ENCODE measurements around the gene PGBD5. TPM values are rescaled to one million over a fixed set of nuclear protein-coding genes. Genes with fewer than 3 reads are reported as not detected.

PGBD5 gene
- polyA plus RNA-seq, 1 donor = 1.6 TPM

- Histone ChIP-seq H3K4me3 (ENCODE audit: low read length) (no peak overlapping the region), H3K9me3 (ENCODE audit: control insufficient read depth, low read depth, low read length) (peaks cover 3% of the 10 kb centered on the region), H3K36me3 (ENCODE audit: control insufficient read depth, insufficient read depth, low read length) (no peaks in the 10 kb centered on the region), H3K4me1 (ENCODE audit: control insufficient read depth, insufficient read depth, low read length) (no peaks in the 10 kb centered on the region), H3K27me3 (ENCODE audit: control insufficient read depth, insufficient read depth, low read length) (no peaks in the 10 kb centered on the region), H3K27ac (ENCODE audit: low read length) (no peak overlapping the region)
- WGBS (ENCODE audit: insufficient coverage, low lambda C conversion rate) = no CpG with 5 or more reads among the region's 22 CpGs
- no peak for DNase-seq
Observed at GRCh38 chr1:230399321-230400006, 26.7 kb downstream of the PGBD5 start.

DNA sequence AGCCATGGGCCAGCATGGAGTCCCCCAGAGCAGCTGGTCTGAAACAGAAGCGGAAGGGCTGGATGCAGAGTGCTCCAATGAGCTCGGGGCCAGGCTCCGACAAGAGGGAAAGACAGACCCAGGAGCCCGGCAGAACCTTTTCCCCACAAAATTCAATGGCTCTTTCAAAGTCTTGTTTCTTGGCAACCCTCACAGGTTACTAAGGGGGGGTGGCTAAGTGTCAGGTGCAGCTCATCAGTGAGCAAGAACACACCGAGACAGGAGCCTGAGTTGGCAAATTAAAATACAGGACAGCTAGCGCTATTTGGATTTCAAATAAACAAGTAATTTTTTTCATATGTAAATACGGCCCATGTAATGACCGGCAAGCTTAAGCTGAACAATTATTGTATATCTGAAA, 27.3 kb downstream of the PGBD5 start:
- Histone ChIP-seq H3K4me1 (ENCODE audit: control insufficient read depth, insufficient read depth, low read length) (no peaks in the 10 kb centered on the region), H3K9me3 (ENCODE audit: control insufficient read depth, low read depth, low read length) (peaks cover 3% of the 10 kb centered on the region)
- WGBS (ENCODE audit: insufficient coverage, low lambda C conversion rate) = no CpG with 5 or more reads among the region's 8 CpGs

GRCh38 chr1:230396966-230397365, 29.2 kb downstream of the PGBD5 start:
- H3K27me3 ChIP-seq (ENCODE audit: control insufficient read depth, insufficient read depth, low read length) = no peaks in the 10 kb centered on the region
- peaks cover 11% of the 10 kb centered on the region for H3K9me3 ChIP-seq (ENCODE audit: control insufficient read depth, low read depth, low read length)
- H3K4me1 ChIP-seq (ENCODE audit: control insufficient read depth, insufficient read depth, low read length) = no peaks in the 10 kb centered on the region
- no CpG with 5 or more reads among the region's 10 CpGs for WGBS (ENCODE audit: insufficient coverage, low lambda C conversion rate)
- H3K4me3 ChIP-seq (ENCODE audit: low read length) = no peak overlapping the region
- H3K36me3 ChIP-seq (ENCODE audit: control insufficient read depth, insufficient read depth, low read length) = no peaks in the 10 kb centered on the region
- no peak overlapping the region for H3K27ac ChIP-seq (ENCODE audit: low read length)
- no peak for DNase-seq

More for the DNA sequence above, 27.3 kb downstream of the PGBD5 start:
- H3K27ac ChIP-seq (ENCODE audit: low read length) = no peak overlapping the region
- no peaks in the 10 kb centered on the region for H3K27me3 ChIP-seq (ENCODE audit: control insufficient read depth, insufficient read depth, low read length)
- H3K4me3 ChIP-seq (ENCODE audit: low read length) = no peak overlapping the region
- no peak for DNase-seq
- H3K36me3 ChIP-seq (ENCODE audit: control insufficient read depth, insufficient read depth, low read length) = no peaks in the 10 kb centered on the region

DNA sequence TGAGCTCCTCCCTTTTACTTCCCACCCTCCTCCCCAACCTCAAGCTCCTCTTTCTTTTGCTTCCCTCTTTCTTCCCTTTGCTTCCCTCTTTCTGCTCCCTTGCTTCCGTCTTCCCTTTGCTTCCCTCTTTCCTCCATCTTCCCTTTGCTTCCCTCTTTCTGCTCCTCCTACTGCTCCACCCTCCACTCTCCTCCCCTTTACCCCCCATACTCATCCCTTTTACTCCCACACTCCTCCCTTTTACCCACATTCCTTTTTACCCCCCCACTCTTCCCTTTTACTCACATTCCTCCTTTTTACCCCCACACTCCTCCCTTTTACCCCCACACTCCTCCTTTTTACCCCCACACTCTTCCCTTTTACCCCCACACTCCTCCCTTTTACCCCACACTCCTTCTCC, 30.2 kb downstream of the PGBD5 start:
- Histone ChIP-seq H3K27ac (ENCODE audit: low read length) (no peak overlapping the region), H3K4me3 (ENCODE audit: low read length) (no peak overlapping the region), H3K27me3 (ENCODE audit: control insufficient read depth, insufficient read depth, low read length) (no peaks in the 10 kb centered on the region), H3K36me3 (ENCODE audit: control insufficient read depth, insufficient read depth, low read length) (no peaks in the 10 kb centered on the region), H3K4me1 (ENCODE audit: control insufficient read depth, insufficient read depth, low read length) (no peaks in the 10 kb centered on the region), H3K9me3 (ENCODE audit: control insufficient read depth, low read depth, low read length) (peaks cover 11% of the 10 kb centered on the region)
- 77% methylated on average over 1 of the region's 1 CpG for WGBS (ENCODE audit: insufficient coverage, low lambda C conversion rate)
- no peak for DNase-seq

- H3K27me3 ChIP-seq (ENCODE audit: control insufficient read depth, insufficient read depth, low read length) = no peaks in the 10 kb centered on the region
- WGBS (ENCODE audit: insufficient coverage, low lambda C conversion rate) = 100% methylated on average over 4 of the region's 8 CpGs
- H3K27ac ChIP-seq (ENCODE audit: low read length) = no peak overlapping the region
- H3K4me3 ChIP-seq (ENCODE audit: low read length) = no peak overlapping the region
- H3K36me3 ChIP-seq (ENCODE audit: control insufficient read depth, insufficient read depth, low read length) = no peaks in the 10 kb centered on the region
- no peaks in the 10 kb centered on the region for H3K4me1 ChIP-seq (ENCODE audit: control insufficient read depth, insufficient read depth, low read length)
- no peak for DNase-seq
- H3K9me3 ChIP-seq (ENCODE audit: control insufficient read depth, low read depth, low read length) = peaks cover 11% of the 10 kb centered on the region
Observed at GRCh38 chr1:230394741-230395140, 31.4 kb downstream of the PGBD5 start.

DNA sequence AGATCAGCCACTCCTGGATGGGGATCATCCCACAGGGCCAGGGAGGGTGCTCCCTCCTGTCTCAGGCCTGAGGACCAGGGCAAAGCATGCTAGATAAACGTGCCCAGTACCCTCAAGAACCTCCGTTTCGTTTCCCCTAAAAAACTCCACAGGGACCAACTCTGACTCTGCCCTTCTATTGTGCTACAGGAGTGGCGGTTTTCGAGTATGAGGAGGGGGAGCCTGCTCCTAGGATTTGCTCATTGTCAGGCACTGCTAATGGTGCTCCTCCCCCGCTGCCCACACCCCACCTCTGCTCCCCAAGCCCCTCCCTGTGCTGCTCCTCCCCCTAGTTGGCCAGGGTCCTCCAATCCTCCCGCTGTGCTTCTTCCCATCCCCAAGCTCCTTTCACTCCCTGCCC, 32.0 kb downstream of the PGBD5 start:
- peaks cover 11% of the 10 kb centered on the region for H3K9me3 ChIP-seq (ENCODE audit: control insufficient read depth, low read depth, low read length)
- DNase-seq = no peak
- no peak overlapping the region for H3K27ac ChIP-seq (ENCODE audit: low read length)
- no peaks in the 10 kb centered on the region for H3K4me1 ChIP-seq (ENCODE audit: control insufficient read depth, insufficient read depth, low read length)
- no peaks in the 10 kb centered on the region for H3K27me3 ChIP-seq (ENCODE audit: control insufficient read depth, insufficient read depth, low read length)
- no peak overlapping the region for H3K4me3 ChIP-seq (ENCODE audit: low read length)
- H3K36me3 ChIP-seq (ENCODE audit: control insufficient read depth, insufficient read depth, low read length) = no peaks in the 10 kb centered on the region
- WGBS (ENCODE audit: insufficient coverage, low lambda C conversion rate) = no CpG with 5 or more reads among the region's 7 CpGs

GRCh38 chr1:230393722-230394121, 32.4 kb downstream of the PGBD5 start:
- Histone ChIP-seq H3K27me3 (ENCODE audit: control insufficient read depth, insufficient read depth, low read length) (no peaks in the 10 kb centered on the region), H3K4me3 (ENCODE audit: low read length) (no peak overlapping the region), H3K9me3 (ENCODE audit: control insufficient read depth, low read depth, low read length) (peaks cover 11% of the 10 kb centered on the region), H3K27ac (ENCODE audit: low read length) (no peak overlapping the region), H3K4me1 (ENCODE audit: control insufficient read depth, insufficient read depth, low read length) (no peaks in the 10 kb centered on the region), H3K36me3 (ENCODE audit: control insufficient read depth, insufficient read depth, low read length) (no peaks in the 10 kb centered on the region)
- no CpG with 5 or more reads among the region's 18 CpGs for WGBS (ENCODE audit: insufficient coverage, low lambda C conversion rate)
- DNase-seq = no peak

DNA sequence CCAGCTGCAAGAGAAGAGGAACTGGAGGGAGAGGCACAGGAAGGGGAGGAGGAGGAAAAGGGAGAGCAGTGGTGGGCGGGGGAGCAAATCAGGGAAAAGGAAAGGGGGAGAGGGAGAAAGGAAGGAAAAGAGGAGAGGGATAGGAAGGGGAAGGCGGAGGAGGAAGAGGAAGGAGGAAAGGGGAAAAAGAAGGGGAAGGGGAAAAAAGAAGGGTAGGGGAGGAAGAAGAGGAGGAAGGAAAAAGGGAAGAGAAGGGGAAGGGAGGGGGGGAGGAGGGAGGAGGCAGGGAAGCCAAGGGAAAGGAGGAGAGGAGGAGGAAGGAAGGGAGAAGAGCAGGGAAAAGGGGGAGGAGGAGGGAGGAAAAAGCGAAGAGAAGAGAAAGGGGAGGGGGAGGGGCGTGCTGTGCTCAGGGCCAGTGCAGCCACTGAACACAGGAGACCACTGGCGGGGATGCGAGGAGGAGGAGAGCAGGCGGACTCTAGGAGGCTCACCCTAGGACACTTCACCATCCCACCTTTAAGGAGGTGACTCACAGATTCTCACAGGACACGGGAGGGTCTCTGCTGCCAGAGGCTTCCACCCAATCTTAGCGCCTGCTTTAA, 33.1 kb downstream of the PGBD5 start:
- Histone ChIP-seq H3K4me3 (ENCODE audit: low read length) (no peak overlapping the region), H3K4me1 (ENCODE audit: control insufficient read depth, insufficient read depth, low read length) (no peaks in the 10 kb centered on the region), H3K9me3 (ENCODE audit: control insufficient read depth, low read depth, low read length) (peaks cover 11% of the 10 kb centered on the region), H3K27me3 (ENCODE audit: control insufficient read depth, insufficient read depth, low read length) (no peaks in the 10 kb centered on the region), H3K36me3 (ENCODE audit: control insufficient read depth, insufficient read depth, low read length) (no peaks in the 10 kb centered on the region), H3K27ac (ENCODE audit: low read length) (no peak overlapping the region)
- no peak for DNase-seq
- WGBS (ENCODE audit: insufficient coverage, low lambda C conversion rate) = 80% methylated on average over 3 of the region's 9 CpGs

DNA sequence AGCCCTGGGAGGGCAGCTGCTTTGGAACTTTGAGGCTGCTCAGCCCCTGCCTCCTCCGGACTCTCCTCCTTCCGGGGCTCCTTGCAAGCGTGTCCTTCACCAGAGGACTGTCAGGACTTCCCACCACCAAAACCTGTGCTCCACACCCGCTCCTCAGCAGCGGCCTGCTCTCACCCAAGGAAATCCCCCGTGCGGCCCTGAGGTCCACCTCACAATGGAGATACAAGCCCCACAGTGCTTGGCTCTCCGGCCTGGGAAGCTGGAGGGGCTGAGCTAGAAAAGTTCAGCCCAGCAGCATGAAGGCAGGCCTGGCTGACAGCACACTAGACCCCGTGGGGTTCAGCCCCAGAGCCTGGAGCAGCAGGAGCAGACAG, 33.6 kb downstream of the PGBD5 start:
- no peaks in the 10 kb centered on the region for H3K27me3 ChIP-seq (ENCODE audit: control insufficient read depth, insufficient read depth, low read length)
- WGBS (ENCODE audit: insufficient coverage, low lambda C conversion rate) = no CpG with 5 or more reads among the region's 9 CpGs
- H3K27ac ChIP-seq (ENCODE audit: low read length) = no peak overlapping the region
- no peaks in the 10 kb centered on the region for H3K36me3 ChIP-seq (ENCODE audit: control insufficient read depth, insufficient read depth, low read length)
- peaks cover 11% of the 10 kb centered on the region for H3K9me3 ChIP-seq (ENCODE audit: control insufficient read depth, low read depth, low read length)
- no peaks in the 10 kb centered on the region for H3K4me1 ChIP-seq (ENCODE audit: control insufficient read depth, insufficient read depth, low read length)
- no peak for DNase-seq
- H3K4me3 ChIP-seq (ENCODE audit: low read length) = no peak overlapping the region

DNA sequence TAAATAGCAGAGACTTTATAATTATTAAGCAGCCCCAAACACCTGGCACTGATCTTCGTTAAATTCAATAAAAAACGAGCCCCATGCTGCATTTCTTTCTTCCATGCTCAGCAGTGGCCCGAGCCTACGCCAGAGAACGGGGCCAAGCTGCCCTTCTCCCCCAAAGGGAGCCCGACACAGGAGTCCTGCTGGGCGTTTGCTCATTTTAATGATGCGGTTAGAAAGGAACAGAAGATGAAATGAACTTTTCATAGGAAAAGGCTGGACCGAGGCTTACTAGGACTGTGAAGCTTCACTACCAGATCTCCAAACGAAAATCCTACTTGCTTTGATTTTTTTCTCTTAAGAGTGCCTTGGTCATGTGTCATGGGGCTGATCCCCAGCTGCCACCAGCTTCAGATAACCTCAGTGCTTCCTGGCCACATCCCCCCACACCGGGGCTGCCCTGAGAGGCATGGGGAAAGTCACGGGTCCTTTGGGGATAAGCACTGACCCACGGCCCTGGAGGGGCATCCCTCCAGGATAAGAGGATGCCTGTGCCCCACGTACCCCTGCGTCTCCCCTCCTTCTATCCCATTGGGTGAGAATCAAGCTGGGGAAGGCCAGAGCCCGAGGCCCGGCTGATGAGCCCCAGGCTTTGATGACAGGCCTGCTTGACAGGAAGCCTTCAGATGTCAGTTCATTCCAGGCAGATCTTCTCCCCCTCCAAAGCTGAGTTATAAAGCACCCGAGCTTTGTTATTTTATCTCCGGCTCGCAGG, 34.2 kb downstream of the PGBD5 start:
- Histone ChIP-seq H3K27me3 (ENCODE audit: control insufficient read depth, insufficient read depth, low read length) (no peaks in the 10 kb centered on the region), H3K27ac (ENCODE audit: low read length) (no peak overlapping the region), H3K9me3 (ENCODE audit: control insufficient read depth, low read depth, low read length) (peaks cover 11% of the 10 kb centered on the region), H3K4me3 (ENCODE audit: low read length) (no peak overlapping the region), H3K36me3 (ENCODE audit: control insufficient read depth, insufficient read depth, low read length) (no peaks in the 10 kb centered on the region), H3K4me1 (ENCODE audit: control insufficient read depth, insufficient read depth, low read length) (no peaks in the 10 kb centered on the region)
- WGBS (ENCODE audit: insufficient coverage, low lambda C conversion rate) = 73% methylated on average over 2 of the region's 20 CpGs
- DNase-seq = no peak
